Activated naive CD8-positive, alpha-beta T cell treated with anti-CD3 and anti-CD28 coated beads for 36 hours (primary cell): ENCODE measurements around the gene POLR1B. TPM values are rescaled to one million over a fixed set of nuclear protein-coding genes. Genes with fewer than 3 reads are reported as not detected.
"Not testable (repeated sequence)": the region's sequence is repeated elsewhere in the genome, so short reads cannot be mapped to it uniquely, and the experiment has no call there.

ENCODE experiments used
- DNase-seq: peaks from one replicate; pipeline ENCODE4 v3.0.0; 2021
- H3K27ac Mint-ChIP-seq: one replicate; pipeline ENCODE4 v1.8.0; 2022; ENCODE audit warnings: mild to moderate bottlenecking, moderate library complexity, mixed read lengths
- H3K27me3 Mint-ChIP-seq: one replicate; pipeline ENCODE4 v1.8.0; 2022; ENCODE audit warnings: mild to moderate bottlenecking, mixed read lengths
- H3K36me3 Mint-ChIP-seq: one replicate; pipeline ENCODE4 v1.8.0; 2021; ENCODE audit warnings: mild to moderate bottlenecking, mixed read lengths
- H3K4me1 Mint-ChIP-seq: one replicate; pipeline ENCODE4 v1.8.0; 2021; ENCODE audit warnings: mixed read lengths
- H3K4me3 Mint-ChIP-seq: one replicate; pipeline ENCODE4 v1.8.0; 2022; ENCODE audit warnings: mild to moderate bottlenecking, moderate library complexity, mixed read lengths
- H3K9me3 Mint-ChIP-seq: one replicate; pipeline ENCODE4 v1.8.0; 2022; ENCODE audit warnings: mixed read lengths
- total RNA-seq, 2 experiments: library from RNA; stranded (reverse); gene quantifications; one replicate each; pipeline ENCODE4 v1.2.3, GENCODE V29; 2021

POLR1B gene
- total RNA-seq: 10 to 100 TPM; 71.2 to 80.8 TPM

DNA sequence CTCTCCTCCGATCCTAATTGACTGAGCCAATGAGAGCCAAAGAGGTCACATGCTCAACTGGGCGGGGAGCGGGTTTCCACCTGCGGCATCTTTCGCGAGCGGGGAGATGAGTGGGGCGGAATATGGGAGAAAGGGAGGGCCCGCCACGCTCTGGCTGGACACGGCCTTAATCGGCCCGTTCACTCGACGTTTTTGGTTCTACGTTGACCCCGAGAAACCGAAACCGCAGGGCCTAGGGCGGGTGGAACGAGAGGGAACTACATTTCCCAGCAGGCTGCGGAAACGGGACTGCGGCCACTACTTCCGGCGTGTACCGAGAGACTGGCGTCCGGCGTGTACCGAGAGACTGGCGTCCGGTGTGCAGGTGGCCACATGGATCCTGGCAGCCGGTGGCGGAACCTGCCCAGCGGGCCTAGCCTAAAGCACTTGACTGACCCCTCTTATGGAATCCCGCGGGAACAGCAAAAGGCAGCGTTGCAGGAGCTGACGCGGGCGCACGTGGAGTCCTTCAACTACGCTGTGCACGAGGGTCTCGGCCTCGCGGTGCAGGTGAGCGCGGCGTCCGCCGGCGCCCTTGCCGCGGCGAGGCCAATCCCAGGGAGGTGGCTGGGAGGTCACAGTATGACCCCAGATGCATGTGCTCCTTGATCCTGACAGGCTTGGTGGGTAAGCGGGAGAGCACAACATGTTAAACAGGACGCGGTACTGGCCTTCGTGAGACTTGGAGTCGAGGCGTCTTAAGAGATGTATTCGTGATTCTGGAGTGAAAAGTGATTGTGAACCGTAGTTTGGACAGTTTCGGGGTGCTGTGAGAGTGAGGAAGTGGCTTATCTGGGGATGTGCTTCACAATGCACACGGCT lies at the start of gene POLR1B:
Gene POLR1B, plus strand, starts transcription at position 343 of the 861 bp plus-strand sequence. Its CDS starts 30 bp downstream, at position 373.
- Mint-ChIP-seq H3K4me3 (no peak within 1 kb of the TSS), H3K27ac (no peak within 1 kb of the TSS), H3K36me3 (peaks cover 11% of the 10 kb centered on the region), H3K9me3 (no peaks in the 10 kb centered on the region), H3K27me3 (no peaks in the 10 kb centered on the region), H3K4me1 (peaks cover 14% of the 10 kb centered on the region)
- DNase-seq: peak; percentile 81

DNA sequence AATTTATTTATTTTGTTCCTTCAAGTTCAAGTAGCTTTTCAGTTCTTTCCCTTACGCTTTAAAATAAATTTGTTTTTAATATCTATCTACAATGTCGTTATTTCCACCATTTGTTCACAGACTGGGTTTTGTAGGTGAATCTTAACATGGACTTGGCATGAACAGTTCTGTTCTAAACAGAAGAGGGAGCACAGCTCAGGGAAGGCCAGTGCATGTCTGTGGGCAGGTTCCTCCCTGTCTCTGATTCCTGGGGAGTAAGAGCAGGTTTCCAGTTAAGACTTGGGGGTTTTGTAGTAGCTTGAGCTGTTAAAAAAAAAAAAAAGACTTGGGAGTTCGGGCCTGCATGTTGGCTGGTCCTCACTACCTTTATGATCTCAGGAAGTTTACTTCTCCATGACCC lies 49.2 kb upstream of the POLR1B start:
- peaks cover 5% of the 10 kb centered on the region for H3K36me3 Mint-ChIP-seq
- H3K4me1 Mint-ChIP-seq: peaks cover 2% of the 10 kb centered on the region
- no peak for DNase-seq
- H3K27ac Mint-ChIP-seq: no peak overlapping the region
- no peak overlapping the region for H3K4me3 Mint-ChIP-seq
- H3K9me3 Mint-ChIP-seq: no peaks in the 10 kb centered on the region
- H3K27me3 Mint-ChIP-seq: no peaks in the 10 kb centered on the region

GRCh38 chr2:112493858-112494648 lies 48.2 kb upstream of the POLR1B start:
- Mint-ChIP-seq H3K36me3 (peaks cover 5% of the 10 kb centered on the region), H3K27me3 (no peaks in the 10 kb centered on the region), H3K27ac (no peak overlapping the region), H3K9me3 (no peaks in the 10 kb centered on the region), H3K4me3 (no peak overlapping the region), H3K4me1 (peaks cover 2% of the 10 kb centered on the region)
- DNase-seq: no peak

- no peak for DNase-seq
- Mint-ChIP-seq H3K27me3 (no peaks in the 10 kb centered on the region), H3K27ac (no peak overlapping the region), H3K9me3 (no peaks in the 10 kb centered on the region), H3K36me3 (peaks cover 6% of the 10 kb centered on the region), H3K4me1 (peaks cover 2% of the 10 kb centered on the region), H3K4me3 (no peak overlapping the region)
Measured at GRCh38 chr2:112494828-112495227, 47.4 kb upstream of the POLR1B start.

DNA sequence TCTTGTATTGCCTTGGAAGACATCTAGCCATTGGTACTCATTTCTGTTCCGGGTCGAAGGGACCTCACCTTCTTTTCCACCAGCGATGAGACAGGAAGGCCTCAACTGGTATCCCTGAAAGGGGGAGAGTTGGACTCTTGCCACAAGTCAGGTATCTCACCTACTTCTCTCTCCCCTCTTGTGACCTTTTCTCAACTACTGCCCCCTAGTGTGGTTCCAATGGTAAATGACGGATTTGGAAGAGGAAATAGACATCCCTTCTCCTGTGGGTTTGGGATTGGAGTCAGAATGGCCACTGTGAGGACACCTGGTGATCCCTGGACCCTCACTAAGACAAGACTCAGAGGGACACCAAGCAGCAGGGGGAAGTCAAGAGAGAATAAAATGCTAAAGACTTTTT lies 46.4 kb upstream of the POLR1B start:
- not testable (repeated sequence) for H3K4me3 Mint-ChIP-seq, H3K27ac Mint-ChIP-seq, H3K4me1 Mint-ChIP-seq, H3K36me3 Mint-ChIP-seq, H3K27me3 Mint-ChIP-seq, DNase-seq, H3K9me3 Mint-ChIP-seq

DNA sequence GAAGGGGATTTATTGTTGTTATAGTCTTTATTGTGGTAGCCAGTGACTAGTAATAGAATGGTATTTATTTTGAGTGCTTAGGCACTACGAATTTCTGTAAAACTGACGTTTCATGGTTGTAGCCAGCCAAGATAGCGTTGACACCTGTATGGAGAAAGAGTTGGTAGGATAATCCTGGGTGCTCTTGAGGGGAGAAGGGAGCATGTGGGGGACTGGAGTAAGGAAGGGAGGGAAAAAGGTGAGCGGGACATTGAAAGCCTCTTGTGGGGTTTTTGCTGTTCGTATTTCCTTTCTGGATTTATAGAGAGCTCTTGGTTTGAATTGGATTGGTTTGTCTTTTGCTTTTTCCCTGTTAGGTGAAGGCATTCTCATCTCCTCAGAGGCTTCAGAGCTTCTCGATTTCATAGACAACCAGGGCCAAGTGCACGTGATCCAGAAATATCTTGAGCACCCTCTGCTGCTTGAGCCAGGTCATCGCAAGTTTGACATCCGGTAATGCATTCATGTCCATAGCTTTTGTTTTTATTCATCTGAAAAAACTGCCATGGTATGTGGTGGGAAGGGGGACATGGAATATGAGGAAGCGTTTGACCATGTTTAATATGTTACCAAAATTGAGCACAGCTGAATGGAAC lies 41.3 kb upstream of the POLR1B start:
- H3K9me3 Mint-ChIP-seq, H3K36me3 Mint-ChIP-seq, H3K27me3 Mint-ChIP-seq, H3K4me3 Mint-ChIP-seq, H3K27ac Mint-ChIP-seq, H3K4me1 Mint-ChIP-seq: not testable (repeated sequence)
- DNase-seq: peak; percentile 27

GRCh38 chr2:112509239-112509998 lies 32.8 kb upstream of the POLR1B start:
- H3K27me3 Mint-ChIP-seq, H3K4me1 Mint-ChIP-seq, H3K4me3 Mint-ChIP-seq, H3K9me3 Mint-ChIP-seq, DNase-seq: not testable (repeated sequence)
- Mint-ChIP-seq H3K36me3 (peaks cover 11% of the 10 kb centered on the region), H3K27ac (peak overlapping the region; percentile 20)

DNA sequence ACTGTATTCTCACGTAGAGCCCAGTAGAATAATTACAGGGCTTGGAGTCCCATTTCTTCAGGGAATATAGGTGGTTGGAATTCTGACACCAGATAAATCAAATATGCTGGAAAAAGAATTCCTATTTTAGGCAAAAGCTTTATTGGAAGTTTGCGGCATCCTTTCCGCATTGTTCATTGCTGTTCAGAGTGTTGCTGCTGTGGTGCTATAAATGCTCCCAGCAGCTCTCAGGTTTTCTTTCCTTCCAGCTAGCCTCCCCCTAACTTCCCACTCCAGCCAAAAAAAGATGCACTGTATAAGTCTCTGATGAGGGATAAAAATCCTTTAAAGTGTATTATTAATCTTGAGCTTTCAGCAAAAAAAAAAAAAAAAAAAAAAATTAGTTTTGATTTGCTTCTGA lies 25.5 kb upstream of the POLR1B start:
- DNase-seq: no peak
- H3K27me3 Mint-ChIP-seq: no peaks in the 10 kb centered on the region
- H3K4me3 Mint-ChIP-seq: no peak overlapping the region
- no peaks in the 10 kb centered on the region for H3K9me3 Mint-ChIP-seq
- H3K27ac Mint-ChIP-seq: no peak overlapping the region
- peaks cover 30% of the 10 kb centered on the region for H3K36me3 Mint-ChIP-seq
- no peaks in the 10 kb centered on the region for H3K4me1 Mint-ChIP-seq

DNA sequence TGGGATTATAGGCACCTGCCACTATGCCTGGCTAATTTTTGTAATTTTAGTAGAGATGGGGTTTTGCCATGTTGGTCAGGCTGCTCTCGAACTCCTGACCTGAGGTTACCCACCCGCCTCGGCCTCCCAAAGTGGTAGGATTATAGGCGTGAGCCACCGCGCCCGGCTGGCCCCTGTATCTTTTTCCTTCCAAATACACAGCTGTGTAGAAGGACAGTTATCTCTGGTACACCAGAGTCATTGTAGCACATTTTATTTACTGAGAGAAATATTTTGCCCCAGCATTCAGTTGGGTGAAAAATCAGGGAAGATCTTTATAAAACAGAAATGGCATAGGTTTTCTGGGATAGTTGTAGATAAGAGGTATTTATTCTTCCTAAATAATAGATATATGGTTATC lies 23.5 kb upstream of the POLR1B start:
- Mint-ChIP-seq H3K4me3 (no peak overlapping the region), H3K9me3 (no peaks in the 10 kb centered on the region), H3K36me3 (peaks cover 45% of the 10 kb centered on the region), H3K4me1 (no peaks in the 10 kb centered on the region), H3K27ac (no peak overlapping the region), H3K27me3 (no peaks in the 10 kb centered on the region)
- no peak for DNase-seq

DNA sequence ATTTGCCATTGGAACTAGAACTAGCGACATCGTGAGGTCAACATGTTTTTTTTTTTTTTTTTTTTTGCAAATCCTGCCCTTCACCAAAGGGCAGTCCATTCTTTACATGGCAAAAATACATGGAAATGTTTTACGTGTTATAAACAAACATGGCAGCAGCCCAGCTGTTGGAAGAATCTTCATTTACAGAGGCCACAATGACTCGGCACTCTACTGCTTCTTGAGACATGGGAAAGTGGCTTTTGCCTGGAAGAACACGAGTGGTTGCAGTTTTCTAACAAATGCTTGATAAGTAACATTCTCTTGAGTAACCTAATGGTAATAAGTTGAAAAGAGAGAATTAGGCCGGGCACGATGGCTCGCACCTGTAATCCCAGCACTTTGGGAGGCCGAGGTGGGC lies 22.8 kb upstream of the POLR1B start:
- peaks cover 45% of the 10 kb centered on the region for H3K36me3 Mint-ChIP-seq
- H3K4me1 Mint-ChIP-seq: no peaks in the 10 kb centered on the region
- no peak overlapping the region for H3K27ac Mint-ChIP-seq
- no peak for DNase-seq
- no peak overlapping the region for H3K4me3 Mint-ChIP-seq
- no peaks in the 10 kb centered on the region for H3K27me3 Mint-ChIP-seq
- H3K9me3 Mint-ChIP-seq: no peaks in the 10 kb centered on the region

- Mint-ChIP-seq H3K27me3 (no peaks in the 10 kb centered on the region), H3K9me3 (no peaks in the 10 kb centered on the region), H3K4me1 (no peaks in the 10 kb centered on the region), H3K4me3 (no peak overlapping the region), H3K27ac (no peak overlapping the region), H3K36me3 (peaks cover 44% of the 10 kb centered on the region)
- no peak for DNase-seq
Measured at GRCh38 chr2:112520234-112520783, 22.0 kb upstream of the POLR1B start.

DNA sequence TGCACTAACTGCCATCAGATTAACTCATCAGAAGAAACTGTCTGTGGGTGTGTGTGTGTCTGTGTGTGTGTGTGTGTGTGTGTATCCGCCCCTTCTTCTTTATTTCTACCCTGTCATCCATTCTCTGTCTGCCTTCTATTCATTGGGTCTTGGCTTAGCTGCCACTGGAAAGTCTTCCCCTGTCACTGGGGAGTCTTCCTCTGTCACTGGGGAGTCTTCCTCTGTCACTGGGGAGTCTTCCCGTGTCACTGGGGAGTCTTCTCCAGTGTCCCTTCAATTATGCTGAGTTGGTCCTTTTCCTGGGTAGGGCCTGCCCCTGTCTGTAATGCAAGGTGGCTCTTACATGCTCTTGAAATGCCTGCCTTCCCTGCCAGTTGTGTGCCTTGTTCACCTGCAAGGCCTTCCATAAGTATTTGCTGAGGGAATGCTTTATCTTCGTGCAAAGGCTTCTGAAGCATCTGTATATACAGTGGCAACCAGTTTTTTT lies 18.9 kb upstream of the POLR1B start:
- no peak overlapping the region for H3K27ac Mint-ChIP-seq
- no peak overlapping the region for H3K4me3 Mint-ChIP-seq
- DNase-seq: no peak
- no peaks in the 10 kb centered on the region for H3K9me3 Mint-ChIP-seq
- no peaks in the 10 kb centered on the region for H3K4me1 Mint-ChIP-seq
- peaks cover 49% of the 10 kb centered on the region for H3K36me3 Mint-ChIP-seq
- H3K27me3 Mint-ChIP-seq: no peaks in the 10 kb centered on the region

DNA sequence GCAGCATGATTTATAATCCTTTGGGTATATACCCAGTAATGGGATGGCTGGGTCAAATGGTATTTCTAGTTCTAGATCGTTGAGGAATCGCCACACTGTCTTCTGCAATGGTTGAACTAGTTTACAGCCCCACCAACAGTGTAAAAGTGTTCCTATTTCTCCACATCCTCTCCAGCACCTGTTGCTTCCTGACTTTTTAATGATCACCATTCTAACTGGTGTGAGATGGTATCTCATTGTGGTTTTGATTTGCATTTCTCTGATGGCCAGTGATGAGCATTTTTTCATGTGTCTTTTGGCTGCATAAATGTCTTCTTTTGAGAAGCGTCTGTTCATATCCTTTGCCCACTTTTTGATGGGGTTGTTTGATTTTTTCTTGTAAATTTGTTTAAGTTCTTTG lies 18.0 kb upstream of the POLR1B start:
- not testable (repeated sequence) for DNase-seq, H3K4me3 Mint-ChIP-seq, H3K9me3 Mint-ChIP-seq, H3K27me3 Mint-ChIP-seq, H3K27ac Mint-ChIP-seq, H3K4me1 Mint-ChIP-seq
- peaks cover 50% of the 10 kb centered on the region for H3K36me3 Mint-ChIP-seq

DNA sequence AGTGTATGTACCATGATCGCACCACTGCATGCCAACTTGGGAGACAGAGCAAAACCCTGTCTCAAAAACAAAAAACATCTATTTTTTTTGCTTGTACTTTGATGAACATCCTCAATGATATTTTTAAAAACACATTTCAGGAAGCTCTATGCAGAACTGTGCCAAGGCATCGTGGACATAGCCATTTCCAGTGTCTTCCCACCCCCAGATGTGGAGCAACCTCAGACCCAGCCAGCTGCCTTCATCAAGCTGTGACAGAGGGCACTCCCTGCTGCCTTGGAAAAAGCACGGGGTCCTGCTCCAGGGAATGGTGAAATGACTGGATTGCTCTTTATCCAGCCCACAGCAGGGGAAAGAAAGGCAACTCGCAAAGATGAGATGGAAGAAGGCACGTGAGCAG lies 13.7 kb upstream of the POLR1B start:
- Mint-ChIP-seq H3K27ac (no peak overlapping the region), H3K4me3 (no peak overlapping the region), H3K36me3 (peaks cover 40% of the 10 kb centered on the region), H3K9me3 (no peaks in the 10 kb centered on the region), H3K27me3 (no peaks in the 10 kb centered on the region), H3K4me1 (no peaks in the 10 kb centered on the region)
- DNase-seq: no peak
